Spleen (tissue), 11 donors: ENCODE results near the gene SLC4A2. TPM values are rescaled to one million over a fixed set of nuclear protein-coding genes. Genes with fewer than 3 reads are reported as not detected.
"Not testable (repeated sequence)": the region's sequence is repeated elsewhere in the genome, so short reads cannot be mapped to it uniquely, and the experiment has no call there.

ENCODE experiments used
- DNase-seq: peaks from one replicate; pipeline ENCODE4 v3.0.0-alpha.2; 2020
- H3K27ac ChIP-seq, 8 donors: fragments of 200-600 bp; sonication (generic) in 7 of 8; 1 replicate in 4 of 8; 2 replicates in 4 of 8; pipeline versions ENCODE4 v1.5.0 to v1.8.0; 2016 to 2021; ENCODE audit warnings: inconsistent platforms in 4 of 8, mild to moderate bottlenecking in 4 of 8, moderate library complexity in 1 of 8
- H3K27me3 ChIP-seq, 7 donors: fragments of 200-600 bp; sonication (generic) in 6 of 7; replicated peaks in 1 of 7; 1 replicate in 4 of 7; 2 replicates in 3 of 7; pipeline versions ENCODE4 v1.5.0 to v1.8.0; 2016 to 2021; ENCODE audit warnings: inconsistent platforms in 3 of 7, mild to moderate bottlenecking in 1 of 7
- H3K36me3 ChIP-seq, 6 donors: fragments of 200-600 bp; sonication (generic) in 5 of 6; 1 replicate in 4 of 6; 2 replicates in 2 of 6; pipeline versions ENCODE4 v1.5.0 to v1.8.0; 2016 to 2021; ENCODE audit warnings: inconsistent platforms in 2 of 6
- H3K4me1 ChIP-seq, 6 donors: fragments of 200-600 bp; sonication (generic) in 5 of 6; 1 replicate in 3 of 6; 2 replicates in 3 of 6; pipeline versions ENCODE4 v1.5.0 to v1.8.0; 2016 to 2021; ENCODE audit warnings: inconsistent platforms in 3 of 6
- H3K4me3 ChIP-seq, 8 donors: fragments of 200-600 bp; sonication (generic) in 7 of 8; 1 replicate in 4 of 8; 2 replicates in 4 of 8; pipeline versions ENCODE4 v1.5.0 to v1.8.0; 2016 to 2021; ENCODE audit warnings: inconsistent platforms in 4 of 8, mild to moderate bottlenecking in 4 of 8, moderate library complexity in 2 of 8
- H3K9me3 ChIP-seq, 8 donors: fragments of 200-600 bp; sonication (generic) in 7 of 8; 1 replicate in 4 of 8; 2 replicates in 4 of 8; pipeline versions ENCODE4 v1.5.0 to v1.8.0; 2016 to 2021; ENCODE audit warnings: inconsistent platforms in 4 of 8
- POLR2A ChIP-seq, 3 donors: fragments of 450-650 bp; IDR thresholded peaks; one replicate each; pipeline ENCODE4 v1.5.1; 2017; ENCODE audit warnings: antibody characterized with exemption in 3 of 3, mild to moderate bottlenecking in 1 of 3
- POLR2AphosphoS5 ChIP-seq, 3 donors: sonication (generic); formaldehyde crosslinking; IDR thresholded peaks; one replicate each; pipeline ENCODE4 v1.5.1; 2017; ENCODE audit warnings: antibody characterized with exemption in 3 of 3
- WGBS, 5 donors: extraction: QIAGEN DNeasy Blood & Tissue Kit in 3 of 5; methylation state at CpG; one replicate each; pipeline versions ENCODE4 v1.1.5 to v1.1.7; 2013 to 2018; 5-methylcytosine and 5-hydroxymethylcytosine counted together
- intact Hi-C: fragments of 100-400 bp; cut with DNase I; formaldehyde crosslinking; loops from one replicate; pipeline ENCODE4 v1.15.0; 2023; ENCODE audit warnings: low total_unique reads
- polyA plus RNA-seq, 3 donors: library from polyadenylated mRNA; stranded (reverse); fragments of 200-250 nt; gene quantifications; one replicate each; pipeline ENCODE4 v1.2.1, GENCODE V29; 2013
- total RNA-seq, 7 donors: library from RNA; depleted of rRNA in 3 of 7; stranded (reverse); fragments of >200 nt in 3 of 7; fragmentation: NEBNext Ultra II Directional in 4 of 7; extraction: Animal tissue kit (Norgen Biotek cat#: 25700) in 4 of 7; gene quantifications; one replicate each; pipeline versions ENCODE4 v1.1.0 to v1.2.1, GENCODE V29; 2016 to 2021
- TF ChIP-seq, protein P1 (sequence below), 11 experiments: fragments of 200-600 bp in 7 of 11; fragments of 450-650 bp in 4 of 11; sonication (generic) in 4 of 11; IDR thresholded peaks in 8 of 11; conservative IDR thresholded peaks in 3 of 11; 1 replicate in 7 of 11; 2 replicates in 4 of 11; pipeline versions ENCODE4 v1.4.0 to v1.8.0; 2016 to 2021; ENCODE audit warnings: antibody characterized with exemption in 11 of 11, inconsistent platforms in 4 of 11, mild to moderate bottlenecking in 1 of 11
- donor health status: healthy with polysubstance abuse.
- donor health status: DM: no; HTN: no; CAD: no; lungs with moderate emphysema.
- donor health status: DM: no; HTN: no; CAD: no.
- donor health status: Bipolar disorder and iron deficiency.
- donor health status: healthy.
- donor health status: DM: no; HTN: no; CAD: no.
- donor health status: DM: yes; HTN: yes; CAD: no.

Gene SLC4A2
- total and polyA plus RNA-seq, 10 donors, result 43.9 to 122 (median 90.9) TPM

- Histone ChIP-seq H3K4me3 (no peak within 1 kb of the TSS), H3K9me3 (no peaks in the 10 kb centered on the region), H3K4me1 (peaks cover 6 to 19% (median 18%) of the 10 kb centered on the region in 6 donors), H3K27me3 (peaks cover 0 to 42% (median 9%) of the 10 kb centered on the region in 7 donors), H3K36me3 (no peaks in the 10 kb centered on the region), H3K27ac (no peak within 1 kb of the TSS)
- 74 to 90% (median 78%) methylated on average over 4 of the region's 4 CpGs for WGBS, 5 donors
- intact Hi-C loops, result no loop called here
- DNase-seq, result no peak
- TF ChIP-seq, protein P1, sequence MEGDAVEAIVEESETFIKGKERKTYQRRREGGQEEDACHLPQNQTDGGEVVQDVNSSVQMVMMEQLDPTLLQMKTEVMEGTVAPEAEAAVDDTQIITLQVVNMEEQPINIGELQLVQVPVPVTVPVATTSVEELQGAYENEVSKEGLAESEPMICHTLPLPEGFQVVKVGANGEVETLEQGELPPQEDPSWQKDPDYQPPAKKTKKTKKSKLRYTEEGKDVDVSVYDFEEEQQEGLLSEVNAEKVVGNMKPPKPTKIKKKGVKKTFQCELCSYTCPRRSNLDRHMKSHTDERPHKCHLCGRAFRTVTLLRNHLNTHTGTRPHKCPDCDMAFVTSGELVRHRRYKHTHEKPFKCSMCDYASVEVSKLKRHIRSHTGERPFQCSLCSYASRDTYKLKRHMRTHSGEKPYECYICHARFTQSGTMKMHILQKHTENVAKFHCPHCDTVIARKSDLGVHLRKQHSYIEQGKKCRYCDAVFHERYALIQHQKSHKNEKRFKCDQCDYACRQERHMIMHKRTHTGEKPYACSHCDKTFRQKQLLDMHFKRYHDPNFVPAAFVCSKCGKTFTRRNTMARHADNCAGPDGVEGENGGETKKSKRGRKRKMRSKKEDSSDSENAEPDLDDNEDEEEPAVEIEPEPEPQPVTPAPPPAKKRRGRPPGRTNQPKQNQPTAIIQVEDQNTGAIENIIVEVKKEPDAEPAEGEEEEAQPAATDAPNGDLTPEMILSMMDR (IDR thresholded peaks at IDR 0.05 in 8 of 11, conservative IDR thresholded peaks at IDR 0.05 in 3 of 11), result no peak
- TF ChIP-seq POLR2A (IDR thresholded peaks at IDR 0.05), result no peak
- no peak for TF ChIP-seq POLR2AphosphoS5 (IDR thresholded peaks at IDR 0.05)
Observed at GRCh38 chr7:151024435-151025056, 34.8 kb upstream of the SLC4A2 start, which contains the start of gene ATG9B. Gene ATG9B, minus strand, starts transcription at chr7:151024494. Its CDS starts 71 bp downstream, at chr7:151024423.

GRCh38 chr7:151025924-151026671 lies 33.3 kb upstream of the SLC4A2 start:
- H3K27me3 ChIP-seq, result peaks cover 0 to 26% (median 0%) of the 10 kb centered on the region in 7 donors
- H3K4me1 ChIP-seq, result peaks cover 6 to 33% (median 21%) of the 10 kb centered on the region in 6 donors
- TF ChIP-seq POLR2A (IDR thresholded peaks at IDR 0.05) (no peak), POLR2AphosphoS5 (IDR thresholded peaks at IDR 0.05) (no peak)
- TF ChIP-seq, protein P1 (IDR thresholded peaks at IDR 0.05 in 8 of 11, conservative IDR thresholded peaks at IDR 0.05 in 3 of 11), result no peak
- no peak for DNase-seq
- no peaks in the 10 kb centered on the region for H3K9me3 ChIP-seq
- peaks cover 0 to under 1% (median 0%) of the 10 kb centered on the region in 6 donors for H3K36me3 ChIP-seq
- intact Hi-C loops, result no loop called here
- no peak overlapping the region for H3K4me3 ChIP-seq
- WGBS, 5 donors, result 71 to 89% (median 82%) methylated on average over 4 of the region's 4 CpGs
- no peak overlapping the region for H3K27ac ChIP-seq

DNA sequence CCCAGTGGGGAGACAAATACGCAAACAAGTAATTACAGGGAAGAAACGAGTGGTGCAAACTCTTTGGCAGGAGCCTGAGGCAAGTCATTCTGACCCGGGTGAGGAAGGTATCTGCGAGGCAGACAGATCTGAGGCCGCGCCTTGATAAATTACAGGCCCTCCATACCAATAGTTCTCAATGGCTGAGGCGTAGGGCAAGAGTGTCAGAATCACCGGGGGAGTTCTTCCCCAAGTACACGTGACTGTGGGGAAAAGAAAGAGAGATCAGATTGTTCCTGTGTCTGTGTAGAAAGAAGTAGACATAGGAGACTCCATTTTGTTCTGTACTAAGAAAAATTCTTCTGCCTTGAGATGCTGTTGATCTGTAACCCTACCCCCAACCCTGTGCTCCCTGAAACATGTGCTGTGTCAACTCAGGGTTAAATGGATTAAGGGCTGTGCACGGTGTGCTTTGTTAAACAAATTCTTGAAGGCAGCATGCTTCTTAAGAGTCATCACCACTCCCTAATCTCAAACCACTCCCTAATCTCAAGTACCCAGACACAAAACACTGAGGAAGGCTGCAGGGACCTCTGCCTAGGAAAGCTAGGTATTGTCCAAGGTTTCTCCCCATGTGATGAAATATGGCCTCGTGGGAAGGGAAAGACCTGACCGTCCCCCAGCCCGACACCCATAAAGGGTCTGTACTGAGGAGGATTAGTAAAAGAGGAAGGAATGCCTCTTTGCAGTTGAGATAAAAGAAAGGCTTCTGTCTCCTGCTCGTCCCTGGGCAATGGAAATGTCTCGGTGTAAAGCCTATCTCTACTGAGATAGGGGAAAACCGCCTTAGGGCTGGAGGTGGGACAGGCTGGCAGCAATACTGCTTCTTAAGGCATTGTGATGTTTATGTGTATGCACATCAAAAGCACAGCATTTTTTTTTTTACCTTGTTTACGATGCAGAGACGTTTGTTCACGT lies 32.3 kb upstream of the SLC4A2 start:
- Histone ChIP-seq H3K4me3 (peak overlapping the region in 3 of 8 donors; percentile 82 to 89 (median 82)), H3K4me1 (peaks cover 6 to 33% (median 21%) of the 10 kb centered on the region in 6 donors), H3K27me3 (peaks cover 0 to 21% (median 0%) of the 10 kb centered on the region in 7 donors), H3K27ac (peak overlapping the region in 6 of 8 donors; percentile 69 to 88 (median 86))
- H3K36me3 ChIP-seq, DNase-seq, H3K9me3 ChIP-seq, intact Hi-C loops: not testable (repeated sequence)
- 44 to 52% (median 48%) methylated on average over 19 of the region's 19 CpGs for WGBS, 5 donors

DNA sequence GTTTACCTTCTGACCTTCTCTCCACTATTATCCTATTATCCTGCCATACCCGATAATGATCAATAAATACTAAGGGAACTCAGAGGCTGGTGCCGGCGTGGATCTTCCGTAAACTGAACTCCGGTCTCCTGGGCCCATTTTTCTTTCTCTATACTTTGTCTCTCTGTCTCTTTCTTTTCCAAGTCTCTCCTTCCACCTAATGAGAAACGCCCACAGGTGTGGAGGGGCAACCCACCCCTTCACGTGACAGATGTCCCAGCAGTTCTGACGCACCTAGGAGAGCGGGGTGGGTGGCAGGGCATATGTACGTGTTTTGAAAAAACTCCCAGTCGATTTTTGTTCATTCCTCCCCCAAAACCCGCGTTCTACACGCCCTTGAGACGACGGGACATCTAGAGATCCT lies 31.7 kb upstream of the SLC4A2 start:
- H3K9me3 ChIP-seq, DNase-seq, intact Hi-C loops: not testable (repeated sequence)
- Histone ChIP-seq H3K4me1 (peaks cover 6 to 33% (median 21%) of the 10 kb centered on the region in 6 donors), H3K36me3 (peaks cover 0 to 15% (median 0%) of the 10 kb centered on the region in 6 donors), H3K4me3 (peak overlapping the region; percentile 63 to 97 (median 80)), H3K27me3 (peaks cover 0 to 15% (median 0%) of the 10 kb centered on the region in 7 donors), H3K27ac (peak overlapping the region in 7 of 8 donors; percentile 69 to 88 (median 84))
- 9 to 15% (median 10%) methylated on average over 16 of the region's 16 CpGs for WGBS, 5 donors
